Karpas-422 (cell line): Measurements from ENCODE around the gene PLPP2. TPM values are rescaled to one million over a fixed set of nuclear protein-coding genes. Genes with fewer than 3 reads are reported as not detected.

Experiments used
- DNase-seq: peaks from one replicate; pipeline ENCODE4 v3.0.0-alpha.2; 2015
- H2AFZ ChIP-seq: fragments of 200-600 bp; sonication (generic); 2 replicates; pipeline ENCODE4 v1.6.1; 2014; ENCODE audit warnings: antibody characterized with exemption, low read length, mixed read lengths
- H3K27ac ChIP-seq: fragments of 200-600 bp; sonication (generic); 2 replicates; pipeline ENCODE4 v1.5.1; 2014; ENCODE audit warnings: mild to moderate bottlenecking, low read length, moderate library complexity
- H3K27me3 ChIP-seq: fragments of 200-600 bp; sonication (generic); 2 replicates; pipeline ENCODE4 v1.6.1; 2014; ENCODE audit warnings: low read length, mixed read lengths
- H3K36me3 ChIP-seq: fragments of 200-600 bp; sonication (generic); 2 replicates; pipeline ENCODE4 v1.6.1; 2014; ENCODE audit warnings: low read length, mixed read lengths; ENCODE audit not compliant: insufficient read depth
- H3K4me1 ChIP-seq: fragments of 200-600 bp; sonication (generic); 2 replicates; pipeline ENCODE4 v1.6.1; 2014; ENCODE audit warnings: mild to moderate bottlenecking, low read length, mixed read lengths
- H3K4me2 ChIP-seq: fragments of 200-600 bp; sonication (generic); 2 replicates; pipeline ENCODE4 v1.6.1; 2014; ENCODE audit warnings: low read length, low read depth, mild to moderate bottlenecking; ENCODE audit not compliant: poor library complexity, severe bottlenecking
- H3K4me3 ChIP-seq: fragments of 200-600 bp; sonication (generic); 2 replicates; pipeline ENCODE4 v1.5.1; 2014; ENCODE audit warnings: mild to moderate bottlenecking, antibody characterized with exemption, low read length, mixed read lengths
- H3K79me2 ChIP-seq: fragments of 200-600 bp; sonication (generic); 2 replicates; pipeline ENCODE4 v1.6.1; 2014; ENCODE audit warnings: mild to moderate bottlenecking, low read length, mixed read lengths
- H3K9ac ChIP-seq: fragments of 200-600 bp; sonication (generic); 2 replicates; pipeline ENCODE4 v1.6.0; 2014; ENCODE audit warnings: low read length
- H3K9me2 ChIP-seq: fragments of 200-600 bp; sonication (generic), shearing (Covaris generic); replicated peaks from 2 replicates; pipeline ENCODE4 v1.6.0; 2014; ENCODE audit warnings: mild to moderate bottlenecking, low read length, moderate library complexity; ENCODE audit not compliant: insufficient read depth
- H3K9me3 ChIP-seq: fragments of 300-700, 200-600 bp; sonication (generic); 2 replicates; pipeline ENCODE4 v1.6.1; 2014; ENCODE audit warnings: low read length, mixed read lengths
- H4K20me1 ChIP-seq: fragments of 200-600 bp; sonication (generic); 2 replicates; pipeline ENCODE4 v1.6.1; 2014; ENCODE audit warnings: mild to moderate bottlenecking, antibody characterized with exemption, low read length, low read depth; ENCODE audit not compliant: insufficient read depth
- total RNA-seq: library from RNA; depleted of rRNA; stranded (reverse); fragments of >200 nt; shearing (Covaris generic); gene quantifications from 2 replicates; pipeline ENCODE4 v1.2.3, GENCODE V29; 2014; ENCODE audit warnings: low replicate concordance

PLPP2 gene
- total RNA-seq, 1 experiment from 2014 or later = 0.26 TPM

GRCh38 chr19:325173-325936 is 34.2 kb upstream of the PLPP2 start:
- H3K4me1 ChIP-seq = no peaks in the 10 kb centered on the region
- H3K27ac ChIP-seq = no peak overlapping the region
- H3K79me2 ChIP-seq = peaks cover 33% of the 10 kb centered on the region
- peaks cover 17% of the 10 kb centered on the region for H3K9me3 ChIP-seq
- H3K4me3 ChIP-seq = no peak overlapping the region
- H2AFZ ChIP-seq = no peak overlapping the region
- H3K9ac ChIP-seq = no peak overlapping the region
- H3K27me3 ChIP-seq = no peaks in the 10 kb centered on the region
- no peaks in the 10 kb centered on the region for H4K20me1 ChIP-seq
- no peak for DNase-seq
- H3K36me3 ChIP-seq = peaks cover 69% of the 10 kb centered on the region
- no peak overlapping the region for H3K4me2 ChIP-seq
- no peaks in the 10 kb centered on the region for H3K9me2 ChIP-seq

- H3K36me3 ChIP-seq = peaks cover 63% of the 10 kb centered on the region
- H3K27me3 ChIP-seq = no peaks in the 10 kb centered on the region
Observed at GRCh38 chr19:324716-325115, 33.5 kb upstream of the PLPP2 start.

GRCh38 chr19:322616-323015 is 31.4 kb upstream of the PLPP2 start:
- Histone ChIP-seq H2AFZ (no peak overlapping the region), H3K9ac (no peak overlapping the region), H3K79me2 (peaks cover 34% of the 10 kb centered on the region), H3K9me2 (no peaks in the 10 kb centered on the region), H3K4me2 (no peak overlapping the region), H3K27ac (no peak overlapping the region), H4K20me1 (no peaks in the 10 kb centered on the region), H3K9me3 (peaks cover under 1% of the 10 kb centered on the region; the same call in 1 of the 2 replicates), H3K4me1 (no peaks in the 10 kb centered on the region), H3K36me3 (peaks cover 50% of the 10 kb centered on the region), H3K27me3 (no peaks in the 10 kb centered on the region), H3K4me3 (no peak overlapping the region)
- DNase-seq = no peak

More at GRCh38 chr19:324716-325115, 33.5 kb upstream of the PLPP2 start:
- Histone ChIP-seq H3K9ac (no peak overlapping the region), H4K20me1 (no peaks in the 10 kb centered on the region), H3K79me2 (peaks cover 31% of the 10 kb centered on the region), H2AFZ (no peak overlapping the region), H3K9me3 (peaks cover 17% of the 10 kb centered on the region), H3K27ac (no peak overlapping the region), H3K4me1 (no peaks in the 10 kb centered on the region), H3K4me3 (no peak overlapping the region), H3K9me2 (no peaks in the 10 kb centered on the region), H3K4me2 (no peak overlapping the region)
- no peak for DNase-seq

- Histone ChIP-seq H2AFZ (no peak overlapping the region), H3K4me3 (no peak overlapping the region), H3K79me2 (peaks cover 30% of the 10 kb centered on the region), H3K4me1 (no peaks in the 10 kb centered on the region), H3K9me2 (no peaks in the 10 kb centered on the region), H3K27me3 (no peaks in the 10 kb centered on the region), H3K4me2 (no peak overlapping the region), H3K27ac (no peak overlapping the region), H3K36me3 (peaks cover 23% of the 10 kb centered on the region), H4K20me1 (no peaks in the 10 kb centered on the region), H3K9me3 (no peaks in the 10 kb centered on the region), H3K9ac (no peak overlapping the region)
- DNase-seq = no peak
Observed at GRCh38 chr19:318509-318774, 27.2 kb upstream of the PLPP2 start.

GRCh38 chr19:317710-318508 is 26.7 kb upstream of the PLPP2 start:
- no peak for DNase-seq

GRCh38 chr19:315811-316210 is 24.6 kb upstream of the PLPP2 start:
- H2AFZ ChIP-seq = no peak overlapping the region
- H3K36me3 ChIP-seq = 0 out of 2 replicates have a peak, but pooled peaks cover 12% of the 10 kb centered on the region
- peaks cover 20% of the 10 kb centered on the region for H3K79me2 ChIP-seq
- DNase-seq = no peak
- H3K4me1 ChIP-seq = no peaks in the 10 kb centered on the region
- no peak overlapping the region for H3K4me3 ChIP-seq
- H3K27ac ChIP-seq = no peak overlapping the region
- no peak overlapping the region for H3K9ac ChIP-seq
- no peaks in the 10 kb centered on the region for H3K9me3 ChIP-seq
- H3K4me2 ChIP-seq = no peak overlapping the region
- H3K9me2 ChIP-seq = no peaks in the 10 kb centered on the region
- no peaks in the 10 kb centered on the region for H3K27me3 ChIP-seq
- H4K20me1 ChIP-seq = no peaks in the 10 kb centered on the region

More at GRCh38 chr19:317710-318508, 26.7 kb upstream of the PLPP2 start:
- Histone ChIP-seq H3K9ac (no peak overlapping the region), H3K9me3 (no peaks in the 10 kb centered on the region), H3K27me3 (no peaks in the 10 kb centered on the region), H3K4me2 (no peak overlapping the region), H3K79me2 (peaks cover 27% of the 10 kb centered on the region), H2AFZ (no peak overlapping the region), H3K4me3 (no peak overlapping the region), H3K36me3 (peaks cover 20% of the 10 kb centered on the region; the same call in 1 of the 2 replicates), H4K20me1 (no peaks in the 10 kb centered on the region), H3K4me1 (no peaks in the 10 kb centered on the region), H3K27ac (no peak overlapping the region), H3K9me2 (no peaks in the 10 kb centered on the region)

GRCh38 chr19:313988-314815 is 23.0 kb upstream of the PLPP2 start:
- Histone ChIP-seq H3K36me3 (0 out of 2 replicates have a peak, but pooled peaks cover 8% of the 10 kb centered on the region), H3K4me1 (no peaks in the 10 kb centered on the region), H3K27ac (no peak overlapping the region), H3K9ac (no peak overlapping the region), H3K9me2 (no peaks in the 10 kb centered on the region), H2AFZ (no peak overlapping the region), H3K27me3 (no peaks in the 10 kb centered on the region), H4K20me1 (no peaks in the 10 kb centered on the region), H3K9me3 (no peaks in the 10 kb centered on the region), H3K4me2 (no peak overlapping the region), H3K4me3 (no peak overlapping the region), H3K79me2 (peaks cover 9% of the 10 kb centered on the region)
- DNase-seq = no peak
